K562 (cell line): ENCODE data around the gene PNPLA2. TPM values are rescaled to one million over a fixed set of nuclear protein-coding genes. Genes with fewer than 3 reads are reported as not detected.
A peak's percentile ranks its signal among the peaks of the same experiment; 100 is the strongest.

Source experiments
- EP400 ChIP-seq: fragments of 450-650 bp; IDR thresholded peaks from 2 replicates; pipeline ENCODE4 v1.6.1; 2017; ENCODE audit warnings: antibody characterized with exemption, mild to moderate bottlenecking, moderate library complexity
- FOXA3 ChIP-seq, 2 experiments: fragments of 450-650 bp in 1 of 2; sonication (generic) in 1 of 2; formaldehyde crosslinking; IDR thresholded peaks in 1 of 2; conservative IDR thresholded peaks in 1 of 2; 2 replicates each; pipeline versions ENCODE4 v1.4.0 to v1.8.0; 2020 to 2022; ENCODE audit warnings: mild to moderate bottlenecking in 2 of 2, missing genetic modification reagents in 1 of 2
- GABPA ChIP-seq: fragments of 200-800 bp; sonication (Bioruptor generic); conservative IDR thresholded peaks from 2 replicates; pipeline ENCODE4 v1.6.1; 2016; ENCODE audit warnings: low read depth, missing genetic modification characterization, missing compliant biosample characterization
- MED1 ChIP-seq: sonication (generic); formaldehyde crosslinking; IDR thresholded peaks from 2 replicates; pipeline ENCODE4 v1.8.1; 2023; ENCODE audit warnings: missing genetic modification reagents, borderline replicate concordance
- NEUROD1 ChIP-seq: fragments of 150-350 bp; IDR thresholded peaks from 2 replicates; pipeline ENCODE4 v1.6.1; 2014; ENCODE audit warnings: borderline replicate concordance, low read length, low read depth; ENCODE audit not compliant: partially characterized antibody
- NFIC ChIP-seq: fragments of 450-650 bp; IDR thresholded peaks from 2 replicates; pipeline ENCODE4 v1.6.1; 2017; ENCODE audit warnings: mild to moderate bottlenecking, inconsistent platforms
- PCBP1 ChIP-seq: fragments of 200-400 bp; formaldehyde crosslinking; IDR thresholded peaks from 2 replicates; pipeline ENCODE4 v1.6.1; 2018; ENCODE audit warnings: mild to moderate bottlenecking, low read depth, low read length; ENCODE audit not compliant: poor library complexity, severe bottlenecking
- POLR2H ChIP-seq: IDR thresholded peaks from 2 replicates; pipeline ENCODE4 v1.6.1; 2016; ENCODE audit warnings: missing genetic modification characterization, low read depth, mild to moderate bottlenecking, control low read depth, missing compliant biosample characterization, moderate library complexity
- PRMT5 ChIP-seq: sonication (generic); formaldehyde crosslinking; IDR thresholded peaks from 2 replicates; pipeline ENCODE4 v1.5.0; 2020; ENCODE audit warnings: missing genetic modification reagents
- STAT6 ChIP-seq: sonication (generic); formaldehyde crosslinking; IDR thresholded peaks from 2 replicates; pipeline ENCODE4 v1.8.1; 2023; ENCODE audit warnings: mild to moderate bottlenecking, missing genetic modification reagents
- TOE1 ChIP-seq, 2 experiments: fragments of 450-650 bp in 1 of 2; sonication (generic) in 1 of 2; formaldehyde crosslinking in 1 of 2; IDR thresholded peaks; 2 replicates each; pipeline versions ENCODE4 v1.7.1 to v1.8.0; 2016 to 2022; ENCODE audit warnings: borderline replicate concordance in 2 of 2, mild to moderate bottlenecking in 2 of 2, antibody characterized with exemption in 1 of 2, inconsistent platforms in 1 of 2, low read depth in 1 of 2, missing genetic modification reagents in 1 of 2, moderate library complexity in 1 of 2
- VEZF1 ChIP-seq: fragments of 200-800 bp; sonication (Bioruptor generic); IDR thresholded peaks from 2 replicates; pipeline ENCODE4 v1.6.1; 2017; ENCODE audit warnings: missing genetic modification characterization, missing compliant biosample characterization
- polyA plus RNA-seq, 8 experiments: library from polyadenylated mRNA; depleted of rRNA in 4 of 8; stranded (reverse) in 5 of 8; unstranded in 3 of 8; fragments of >200 nt; fragmentation: Nextera tagmentation in 2 of 8; fragmentation: Illumina TruSeq in 1 of 8; extraction: Ambion mirVana in 2 of 8; extraction: Trizol in 1 of 8; gene quantifications; 2 replicates each; pipeline versions ENCODE4 v1.2.1 to v1.2.3, GENCODE V29; 2011 to 2014; ENCODE audit warnings: inconsistent platforms in 1 of 8, missing spikeins in 1 of 8
- total RNA-seq, 7 experiments: library from RNA; depleted of rRNA in 6 of 7; stranded (reverse); fragments of >200 nt in 6 of 7; fragmentation: Illumina TruSeq in 2 of 7; extraction: Trizol in 2 of 7; gene quantifications; 2 replicates each; pipeline versions ENCODE4 v1.2.1 to v1.2.3, GENCODE V29; 2011 to 2021; ENCODE audit warnings: low replicate concordance in 1 of 7
- TF ChIP-seq, protein P1 (sequence below): sonication (generic); formaldehyde crosslinking; IDR thresholded peaks from 2 replicates; pipeline ENCODE4 v1.8.0; 2022; ENCODE audit warnings: missing genetic modification reagents, mild to moderate bottlenecking, moderate library complexity, borderline replicate concordance
- TF ChIP-seq, protein P2 (sequence below): fragments of 450-650 bp; IDR thresholded peaks from 2 replicates; pipeline ENCODE4 v1.6.1; 2016
- TF ChIP-seq, protein P3 (sequence below): fragments of 450-650 bp; formaldehyde crosslinking; IDR thresholded peaks from 2 replicates; pipeline ENCODE4 v1.4.0; 2022; ENCODE audit warnings: missing genetic modification characterization

PNPLA2 gene
- total and polyA plus RNA-seq, 9 of the 15 experiments (the other 6 are each of a cell fraction or from before 2014, with no cell fraction given): 0.39 to 87.1 (median 8.4) TPM

DNA sequence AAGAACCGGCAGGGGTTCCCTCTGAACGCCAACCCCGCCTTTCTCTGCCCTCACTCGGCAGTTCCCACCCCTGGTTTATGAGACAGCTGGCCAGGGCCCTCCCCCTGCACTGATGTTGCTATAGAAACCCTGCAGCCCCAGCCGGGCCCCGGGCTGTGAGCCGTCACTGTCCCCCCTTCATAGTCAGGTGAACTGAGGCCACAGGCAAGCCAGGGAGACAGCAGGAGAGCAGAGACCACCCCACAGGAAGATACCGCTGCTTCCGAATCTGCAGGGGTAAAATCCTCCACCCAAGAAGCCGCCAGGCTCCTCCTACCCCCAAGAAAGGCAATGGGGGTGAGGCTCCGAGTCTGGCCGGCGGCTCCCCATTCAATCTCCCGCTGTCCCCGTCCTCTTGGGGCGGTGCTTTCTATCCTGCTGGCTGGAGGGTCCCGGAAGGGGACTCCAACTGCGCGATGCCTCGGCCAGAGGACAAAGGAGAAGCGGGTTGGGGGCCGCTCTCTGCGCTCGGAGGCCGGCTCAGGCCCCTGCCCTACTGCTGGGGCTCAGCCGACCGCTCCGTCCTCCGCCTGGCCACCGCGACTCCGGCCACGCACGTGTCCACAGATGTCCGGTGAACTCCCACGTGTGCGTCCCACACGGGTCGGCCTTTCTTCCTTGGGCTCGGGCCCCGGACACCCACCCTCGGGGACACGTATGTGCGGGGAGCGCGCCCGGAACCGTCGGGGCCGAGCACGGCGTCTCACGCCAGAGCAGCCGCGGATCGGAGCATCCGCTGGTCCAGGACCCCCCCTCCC, 21.2 kb upstream of the PNPLA2 start (continued):
- TF ChIP-seq PRMT5 (CRISPR knock-in tag) (peak; percentile 59; the same call in 1 of the 2 replicates), STAT6 (0 out of 2 replicates have a peak, but pooled peaks have one; percentile 47), POLR2H (tag) (no peak), GABPA (tag) (peak; percentile 46; the same call in 1 of the 2 replicates), VEZF1 (CRISPR knock-in tag) (peak; percentile 71), PCBP1 (peak; percentile 20), NFIC (peak; percentile 30), FOXA3 (CRISPR knock-in tag; conservative IDR thresholded peaks at IDR 0.05 in 1 of 2, IDR thresholded peaks at IDR 0.05 in 1 of 2) (peak in 1 of 2 experiments; percentile 78; a peak in 2 of 4 replicates), MED1 (CRISPR knock-in tag) (0 out of 2 replicates have a peak, but pooled peaks have one; percentile 22), NEUROD1 (peak; percentile 29), EP400 (peak; percentile 89; the same call in 1 of the 2 replicates), TOE1 (IDR thresholded peaks at IDR 0.05; ENCODE audit: borderline replicate concordance) (0 out of 2 replicates have a peak, but pooled peaks have one; percentile 37), TOE1 (CRISPR knock-in tag; IDR thresholded peaks at IDR 0.05; ENCODE audit: borderline replicate concordance, low read depth) (no peak)
- TF ChIP-seq, protein P1, sequence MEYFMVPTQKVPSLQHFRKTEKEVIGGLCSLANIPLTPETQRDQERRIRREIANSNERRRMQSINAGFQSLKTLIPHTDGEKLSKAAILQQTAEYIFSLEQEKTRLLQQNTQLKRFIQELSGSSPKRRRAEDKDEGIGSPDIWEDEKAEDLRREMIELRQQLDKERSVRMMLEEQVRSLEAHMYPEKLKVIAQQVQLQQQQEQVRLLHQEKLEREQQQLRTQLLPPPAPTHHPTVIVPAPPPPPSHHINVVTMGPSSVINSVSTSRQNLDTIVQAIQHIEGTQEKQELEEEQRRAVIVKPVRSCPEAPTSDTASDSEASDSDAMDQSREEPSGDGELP (CRISPR knock-in tag): peak; percentile 95
- TF ChIP-seq, protein P2, sequence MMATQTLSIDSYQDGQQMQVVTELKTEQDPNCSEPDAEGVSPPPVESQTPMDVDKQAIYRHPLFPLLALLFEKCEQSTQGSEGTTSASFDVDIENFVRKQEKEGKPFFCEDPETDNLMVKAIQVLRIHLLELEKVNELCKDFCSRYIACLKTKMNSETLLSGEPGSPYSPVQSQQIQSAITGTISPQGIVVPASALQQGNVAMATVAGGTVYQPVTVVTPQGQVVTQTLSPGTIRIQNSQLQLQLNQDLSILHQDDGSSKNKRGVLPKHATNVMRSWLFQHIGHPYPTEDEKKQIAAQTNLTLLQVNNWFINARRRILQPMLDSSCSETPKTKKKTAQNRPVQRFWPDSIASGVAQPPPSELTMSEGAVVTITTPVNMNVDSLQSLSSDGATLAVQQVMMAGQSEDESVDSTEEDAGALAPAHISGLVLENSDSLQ: peak; percentile 46
- TF ChIP-seq, protein P3, sequence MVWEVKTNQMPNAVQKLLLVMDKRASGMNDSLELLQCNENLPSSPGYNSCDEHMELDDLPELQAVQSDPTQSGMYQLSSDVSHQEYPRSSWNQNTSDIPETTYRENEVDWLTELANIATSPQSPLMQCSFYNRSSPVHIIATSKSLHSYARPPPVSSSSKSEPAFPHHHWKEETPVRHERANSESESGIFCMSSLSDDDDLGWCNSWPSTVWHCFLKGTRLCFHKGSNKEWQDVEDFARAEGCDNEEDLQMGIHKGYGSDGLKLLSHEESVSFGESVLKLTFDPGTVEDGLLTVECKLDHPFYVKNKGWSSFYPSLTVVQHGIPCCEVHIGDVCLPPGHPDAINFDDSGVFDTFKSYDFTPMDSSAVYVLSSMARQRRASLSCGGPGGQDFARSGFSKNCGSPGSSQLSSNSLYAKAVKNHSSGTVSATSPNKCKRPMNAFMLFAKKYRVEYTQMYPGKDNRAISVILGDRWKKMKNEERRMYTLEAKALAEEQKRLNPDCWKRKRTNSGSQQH: peak; percentile 55; the same call in 1 of the 2 replicates
